HG02973 (cell line): Measurements from ENCODE around the gene DMWD.

Source experiments
- ATAC-seq: cut with Tn5 transposase; IDR thresholded peaks from one replicate; pipeline ENCODE4 v1.9.1; 2021; ENCODE audit warnings: moderate library complexity; ENCODE audit not compliant: unreplicated experiment

Gene DMWD

GRCh38 chr19:45771311-45771933 lies 21.2 kb downstream of the DMWD start:
- no peak for ATAC-seq

GRCh38 chr19:45770192-45771101 lies 22.2 kb downstream of the DMWD start:
- peak; percentile 45 for ATAC-seq

GRCh38 chr19:45769821-45770191 lies 22.8 kb downstream of the DMWD start:
- no peak for ATAC-seq

- ATAC-seq = peak; percentile 46
Measured at GRCh38 chr19:45768984-45769782, 23.5 kb downstream of the DMWD start, which contains the start of gene SIX5. Gene SIX5, minus strand, starts transcription at chr19:45769252. Its CDS starts 408 bp downstream, at chr19:45768844.

GRCh38 chr19:45768655-45768983 lies 24.0 kb downstream of the DMWD start:
- no peak for ATAC-seq

- no peak for ATAC-seq
Measured at GRCh38 chr19:45767881-45768654, 24.6 kb downstream of the DMWD start.

GRCh38 chr19:45767410-45767880 lies 25.2 kb downstream of the DMWD start:
- no peak for ATAC-seq

- no peak for ATAC-seq
Measured at GRCh38 chr19:45766869-45767346, 25.7 kb downstream of the DMWD start.

- ATAC-seq = no peak
Measured at GRCh38 chr19:45766296-45766868, 26.3 kb downstream of the DMWD start.

GRCh38 chr19:45765702-45766295 lies 26.8 kb downstream of the DMWD start:
- no peak for ATAC-seq

- no peak for ATAC-seq
Measured at GRCh38 chr19:45764945-45765701, 27.5 kb downstream of the DMWD start.

- ATAC-seq = no peak
Measured at GRCh38 chr19:45764475-45764874, 28.2 kb downstream of the DMWD start.

GRCh38 chr19:45763691-45764294 lies 28.9 kb downstream of the DMWD start:
- ATAC-seq = no peak

- ATAC-seq = no peak
Measured at GRCh38 chr19:45762870-45763631, 29.6 kb downstream of the DMWD start.

GRCh38 chr19:45761714-45762113 lies 30.9 kb downstream of the DMWD start:
- no peak for ATAC-seq

GRCh38 chr19:45758921-45759320 lies 33.7 kb downstream of the DMWD start:
- no peak for ATAC-seq

GRCh38 chr19:45757695-45758094 lies 35.0 kb downstream of the DMWD start:
- ATAC-seq = no peak

GRCh38 chr19:45754323-45754722 lies 38.3 kb downstream of the DMWD start:
- no peak for ATAC-seq
